ENCODE results near the gene MYOG.

GRCh38 chr1:203037509-203038190, 48.2 kb downstream of the MYOG start:
- no peak for TF ChIP-seq TAF1 (IDR thresholded peaks at IDR 0.05; ENCODE audit: low read depth)
- TF ChIP-seq USF1 (IDR thresholded peaks at IDR 0.05) = no peak
- TF ChIP-seq CREB1 (IDR thresholded peaks at IDR 0.05; ENCODE audit: low read depth) = no peak
- no peak for TF ChIP-seq CEBPB (IDR thresholded peaks at IDR 0.05)
- TF ChIP-seq, protein P1, sequence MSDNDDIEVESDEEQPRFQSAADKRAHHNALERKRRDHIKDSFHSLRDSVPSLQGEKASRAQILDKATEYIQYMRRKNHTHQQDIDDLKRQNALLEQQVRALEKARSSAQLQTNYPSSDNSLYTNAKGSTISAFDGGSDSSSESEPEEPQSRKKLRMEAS (IDR thresholded peaks at IDR 0.05) = no peak
- no peak for TF ChIP-seq EGR1 (IDR thresholded peaks at IDR 0.05)
- no peak for TF ChIP-seq REST (IDR thresholded peaks at IDR 0.05; ENCODE audit: low read depth)
- TF ChIP-seq TEAD4 (IDR thresholded peaks at IDR 0.05) = no peak
- no peak for TF ChIP-seq RAD21 (IDR thresholded peaks at IDR 0.05; ENCODE audit: low read depth)
- TF ChIP-seq YY1 (IDR thresholded peaks at IDR 0.05; ENCODE audit: low read depth) = no peak
- no peak for TF ChIP-seq ZBTB7A (IDR thresholded peaks at IDR 0.05; ENCODE audit: low read depth)
- TF ChIP-seq EP300 (IDR thresholded peaks at IDR 0.05; ENCODE audit: borderline replicate concordance) = no peak
- TF ChIP-seq NFIC (IDR thresholded peaks at IDR 0.05) = no peak
- TF ChIP-seq TCF12 (IDR thresholded peaks at IDR 0.05; ENCODE audit: low read depth) = no peak

Data from Ishikawa (cell line).